GM23338 (cell line): ENCODE measurements around the gene UCN3. TPM values are rescaled to one million over a fixed set of nuclear protein-coding genes. Genes with fewer than 3 reads are reported as not detected.

Experiments
- ATAC-seq: fragments of 200-7000 bp; cut with Tn5 transposase; 3 replicates; pipeline ENCODE4 v1.9.1; 2020
- DNase-seq: peaks from one replicate; pipeline ENCODE4 v3.0.0-alpha.2; 2015; ENCODE audit warnings: low spot score
- H2AFZ ChIP-seq: fragments of 200-600 bp; sonication (generic); 2 replicates; pipeline ENCODE4 v1.8.0; 2016; ENCODE audit warnings: antibody characterized with exemption, mild to moderate bottlenecking, moderate library complexity
- H3F3A ChIP-seq: fragments of 200-600 bp; sonication (generic); replicated peaks from 2 replicates; pipeline ENCODE4 v1.8.0; 2017; ENCODE audit warnings: antibody characterized with exemption, mixed run types, low read depth
- H3K27ac ChIP-seq: fragments of 200-600 bp; sonication (generic); 2 replicates; pipeline ENCODE4 v1.6.1; 2016; ENCODE audit warnings: low read depth
- H3K27me3 ChIP-seq: fragments of 200-600 bp; sonication (generic); 2 replicates; pipeline ENCODE4 v1.8.0; 2016; ENCODE audit warnings: mild to moderate bottlenecking, mixed run types, moderate library complexity; ENCODE audit not compliant: insufficient read depth
- H3K36me3 ChIP-seq: fragments of 200-600 bp; sonication (generic); 2 replicates; pipeline ENCODE4 v1.8.0; 2016; ENCODE audit warnings: mild to moderate bottlenecking; ENCODE audit not compliant: insufficient read depth
- H3K4me1 ChIP-seq: fragments of 200-600 bp; sonication (generic); 2 replicates; pipeline ENCODE4 v1.8.0; 2016; ENCODE audit warnings: mild to moderate bottlenecking, moderate library complexity; ENCODE audit not compliant: insufficient read depth
- H3K4me2 ChIP-seq: fragments of 200-600 bp; sonication (generic); 2 replicates; pipeline ENCODE4 v1.7.1; 2017; ENCODE audit warnings: mixed run types
- H3K4me3 ChIP-seq: fragments of 200-600 bp; sonication (generic); 2 replicates; pipeline ENCODE4 v1.6.1; 2016; ENCODE audit warnings: mixed run types
- H3K79me2 ChIP-seq: fragments of 200-600 bp; sonication (generic); replicated peaks from 2 replicates; pipeline ENCODE4 v1.8.0; 2017; ENCODE audit warnings: mild to moderate bottlenecking; ENCODE audit not compliant: insufficient read depth
- H3K9me2 ChIP-seq: fragments of 200-600 bp; sonication (generic); 2 replicates; pipeline ENCODE4 v1.8.0; 2017; ENCODE audit not compliant: insufficient read depth
- H4K20me1 ChIP-seq: fragments of 200-600 bp; sonication (generic); replicated peaks from 2 replicates; pipeline ENCODE4 v1.8.0; 2017; ENCODE audit warnings: mild to moderate bottlenecking; ENCODE audit not compliant: insufficient read depth
- H3K27ac Mint-ChIP-seq: 2 replicates; pipeline ENCODE4 v1.8.0; 2020; ENCODE audit warnings: inconsistent platforms, mild to moderate bottlenecking, moderate library complexity, mixed read lengths
- H3K27me3 Mint-ChIP-seq: 3 replicates; pipeline ENCODE4 v1.8.0; 2022; ENCODE audit warnings: low read depth, mild to moderate bottlenecking, moderate library complexity, mixed read lengths, inconsistent platforms; ENCODE audit not compliant: insufficient read depth, poor library complexity
- H3K36me3 Mint-ChIP-seq: 3 replicates; pipeline ENCODE4 v1.8.0; 2021; ENCODE audit warnings: low read depth, mild to moderate bottlenecking, inconsistent platforms, moderate library complexity, mixed read lengths
- H3K4me1 Mint-ChIP-seq: 3 replicates; pipeline ENCODE4 v1.8.0; 2020; ENCODE audit warnings: mild to moderate bottlenecking, inconsistent platforms, mixed read lengths
- H3K4me3 Mint-ChIP-seq: 3 replicates; pipeline ENCODE4 v1.8.0; 2021; ENCODE audit warnings: moderate library complexity, mild to moderate bottlenecking, inconsistent platforms, mixed read lengths
- H3K9me3 Mint-ChIP-seq: 3 replicates; pipeline ENCODE4 v1.8.0; 2020; ENCODE audit warnings: moderate library complexity, mild to moderate bottlenecking, inconsistent platforms, mixed read lengths
- CREB1 ChIP-seq: fragments of 250-450 bp; sonication (Bioruptor Pico); IDR thresholded peaks from 2 replicates; pipeline ENCODE4 v1.5.0; 2020; ENCODE audit warnings: low read depth, mild to moderate bottlenecking, moderate library complexity
- EZH2 ChIP-seq: fragments of 200-600 bp; sonication (generic); IDR thresholded peaks from one replicate; pipeline ENCODE4 v1.8.0; 2017; ENCODE audit warnings: antibody characterized with exemption, mild to moderate bottlenecking, low read depth; ENCODE audit not compliant: unreplicated experiment
- EZH2phosphoT487 ChIP-seq: fragments of 200-600 bp; sonication (generic); IDR thresholded peaks from one replicate; pipeline ENCODE4 v1.8.1; 2018; ENCODE audit warnings: antibody characterized with exemption; ENCODE audit not compliant: unreplicated experiment
- JUNB ChIP-seq: IDR thresholded peaks from one replicate; pipeline ENCODE4 v1.6.1; 2016; ENCODE audit warnings: antibody characterized with exemption; ENCODE audit not compliant: unreplicated experiment
- POLR2AphosphoS5 ChIP-seq: IDR thresholded peaks from 2 replicates; pipeline ENCODE4 v1.6.1; 2016; ENCODE audit warnings: antibody characterized with exemption, low read depth
- STAT1 ChIP-seq: IDR thresholded peaks from one replicate; pipeline ENCODE4 v1.6.1; 2016; ENCODE audit warnings: antibody characterized with exemption; ENCODE audit not compliant: unreplicated experiment
- ZNF114 ChIP-seq: fragments of 250-450 bp; sonication (Bioruptor Pico); IDR thresholded peaks from 2 replicates; pipeline ENCODE4 v1.5.0; 2020; ENCODE audit warnings: mild to moderate bottlenecking, moderate library complexity
- ZNF331 ChIP-seq: fragments of 250-450 bp; sonication (Bioruptor Pico); IDR thresholded peaks from 2 replicates; pipeline ENCODE4 v1.5.0; 2020; ENCODE audit warnings: low read depth, mild to moderate bottlenecking, moderate library complexity
- polyA plus RNA-seq: library from polyadenylated mRNA; unstranded; fragments of >200 nt; fragmentation: Nextera tagmentation; extraction: Ambion mirVana; gene quantifications from 2 replicates; pipeline ENCODE4 v1.2.1, GENCODE V29; 2016
- total RNA-seq: library from RNA; depleted of rRNA; stranded (reverse); fragments of >200 nt; shearing (Covaris generic); gene quantifications from 2 replicates; pipeline ENCODE4 v1.2.3, GENCODE V29; 2014
- TF ChIP-seq, protein P1 (sequence below): fragments of 250-450 bp; sonication (Bioruptor Pico); IDR thresholded peaks from 2 replicates; pipeline ENCODE4 v1.5.0; 2020; ENCODE audit warnings: mild to moderate bottlenecking, moderate library complexity
- TF ChIP-seq, protein P2 (sequence below): IDR thresholded peaks from one replicate; pipeline ENCODE4 v1.6.1; 2018; ENCODE audit warnings: antibody characterized with exemption; ENCODE audit not compliant: unreplicated experiment

The UCN3 gene
- total and polyA plus RNA-seq, 2 experiments from 2014 or later: not detected

DNA sequence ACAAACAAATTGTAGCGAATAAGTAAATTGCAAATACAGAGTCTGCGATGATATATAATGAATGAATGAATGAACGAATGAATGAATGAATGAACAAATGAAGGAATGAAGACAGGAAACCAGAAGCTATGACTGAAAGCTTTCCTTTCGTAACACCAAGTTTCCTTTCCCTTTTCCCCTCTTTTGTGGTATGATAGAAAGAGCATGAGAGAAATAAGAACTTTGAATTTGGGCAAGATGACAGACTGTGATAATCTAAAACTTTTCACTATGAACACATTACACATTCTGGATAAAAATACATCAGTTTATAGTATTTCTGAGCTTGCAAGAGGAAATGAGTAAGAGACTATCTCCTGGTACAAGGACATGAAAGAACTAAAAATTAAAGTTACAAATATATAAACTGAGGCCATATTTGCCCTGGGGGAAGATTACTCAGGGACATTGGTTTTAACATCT, 8.4 kb upstream of the UCN3 start (continued):
- TF ChIP-seq, protein P1, sequence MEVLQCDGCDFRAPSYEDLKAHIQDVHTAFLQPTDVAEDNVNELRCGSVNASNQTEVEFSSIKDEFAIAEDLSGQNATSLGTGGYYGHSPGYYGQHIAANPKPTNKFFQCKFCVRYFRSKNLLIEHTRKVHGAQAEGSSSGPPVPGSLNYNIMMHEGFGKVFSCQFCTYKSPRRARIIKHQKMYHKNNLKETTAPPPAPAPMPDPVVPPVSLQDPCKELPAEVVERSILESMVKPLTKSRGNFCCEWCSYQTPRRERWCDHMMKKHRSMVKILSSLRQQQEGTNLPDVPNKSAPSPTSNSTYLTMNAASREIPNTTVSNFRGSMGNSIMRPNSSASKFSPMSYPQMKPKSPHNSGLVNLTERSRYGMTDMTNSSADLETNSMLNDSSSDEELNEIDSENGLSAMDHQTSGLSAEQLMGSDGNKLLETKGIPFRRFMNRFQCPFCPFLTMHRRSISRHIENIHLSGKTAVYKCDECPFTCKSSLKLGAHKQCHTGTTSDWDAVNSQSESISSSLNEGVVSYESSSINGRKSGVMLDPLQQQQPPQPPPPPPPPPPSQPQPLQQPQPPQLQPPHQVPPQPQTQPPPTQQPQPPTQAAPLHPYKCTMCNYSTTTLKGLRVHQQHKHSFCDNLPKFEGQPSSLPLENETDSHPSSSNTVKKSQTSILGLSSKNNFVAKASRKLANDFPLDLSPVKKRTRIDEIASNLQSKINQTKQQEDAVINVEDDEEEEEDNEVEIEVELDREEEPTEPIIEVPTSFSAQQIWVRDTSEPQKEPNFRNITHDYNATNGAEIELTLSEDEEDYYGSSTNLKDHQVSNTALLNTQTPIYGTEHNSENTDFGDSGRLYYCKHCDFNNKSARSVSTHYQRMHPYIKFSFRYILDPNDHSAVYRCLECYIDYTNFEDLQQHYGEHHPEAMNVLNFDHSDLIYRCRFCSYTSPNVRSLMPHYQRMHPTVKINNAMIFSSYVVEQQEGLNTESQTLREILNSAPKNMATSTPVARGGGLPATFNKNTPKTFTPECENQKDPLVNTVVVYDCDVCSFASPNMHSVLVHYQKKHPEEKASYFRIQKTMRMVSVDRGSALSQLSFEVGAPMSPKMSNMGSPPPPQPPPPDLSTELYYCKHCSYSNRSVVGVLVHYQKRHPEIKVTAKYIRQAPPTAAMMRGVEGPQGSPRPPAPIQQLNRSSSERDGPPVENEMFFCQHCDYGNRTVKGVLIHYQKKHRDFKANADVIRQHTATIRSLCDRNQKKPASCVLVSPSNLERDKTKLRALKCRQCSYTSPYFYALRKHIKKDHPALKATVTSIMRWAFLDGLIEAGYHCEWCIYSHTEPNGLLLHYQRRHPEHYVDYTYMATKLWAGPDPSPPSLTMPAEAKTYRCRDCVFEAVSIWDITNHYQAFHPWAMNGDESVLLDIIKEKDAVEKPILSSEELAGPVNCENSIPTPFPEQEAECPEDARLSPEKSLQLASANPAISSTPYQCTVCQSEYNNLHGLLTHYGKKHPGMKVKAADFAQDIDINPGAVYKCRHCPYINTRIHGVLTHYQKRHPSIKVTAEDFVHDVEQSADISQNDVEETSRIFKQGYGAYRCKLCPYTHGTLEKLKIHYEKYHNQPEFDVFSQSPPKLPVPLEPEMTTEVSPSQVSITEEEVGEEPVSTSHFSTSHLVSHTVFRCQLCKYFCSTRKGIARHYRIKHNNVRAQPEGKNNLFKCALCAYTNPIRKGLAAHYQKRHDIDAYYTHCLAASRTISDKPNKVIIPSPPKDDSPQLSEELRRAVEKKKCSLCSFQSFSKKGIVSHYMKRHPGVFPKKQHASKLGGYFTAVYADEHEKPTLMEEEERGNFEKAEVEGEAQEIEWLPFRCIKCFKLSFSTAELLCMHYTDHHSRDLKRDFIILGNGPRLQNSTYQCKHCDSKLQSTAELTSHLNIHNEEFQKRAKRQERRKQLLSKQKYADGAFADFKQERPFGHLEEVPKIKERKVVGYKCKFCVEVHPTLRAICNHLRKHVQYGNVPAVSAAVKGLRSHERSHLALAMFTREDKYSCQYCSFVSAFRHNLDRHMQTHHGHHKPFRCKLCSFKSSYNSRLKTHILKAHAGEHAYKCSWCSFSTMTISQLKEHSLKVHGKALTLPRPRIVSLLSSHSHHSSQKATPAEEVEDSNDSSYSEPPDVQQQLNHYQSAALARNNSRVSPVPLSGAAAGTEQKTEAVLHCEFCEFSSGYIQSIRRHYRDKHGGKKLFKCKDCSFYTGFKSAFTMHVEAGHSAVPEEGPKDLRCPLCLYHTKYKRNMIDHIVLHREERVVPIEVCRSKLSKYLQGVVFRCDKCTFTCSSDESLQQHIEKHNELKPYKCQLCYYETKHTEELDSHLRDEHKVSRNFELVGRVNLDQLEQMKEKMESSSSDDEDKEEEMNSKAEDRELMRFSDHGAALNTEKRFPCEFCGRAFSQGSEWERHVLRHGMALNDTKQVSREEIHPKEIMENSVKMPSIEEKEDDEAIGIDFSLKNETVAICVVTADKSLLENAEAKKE (CRISPR knock-in tag): no peak
- TF ChIP-seq, protein P2, sequence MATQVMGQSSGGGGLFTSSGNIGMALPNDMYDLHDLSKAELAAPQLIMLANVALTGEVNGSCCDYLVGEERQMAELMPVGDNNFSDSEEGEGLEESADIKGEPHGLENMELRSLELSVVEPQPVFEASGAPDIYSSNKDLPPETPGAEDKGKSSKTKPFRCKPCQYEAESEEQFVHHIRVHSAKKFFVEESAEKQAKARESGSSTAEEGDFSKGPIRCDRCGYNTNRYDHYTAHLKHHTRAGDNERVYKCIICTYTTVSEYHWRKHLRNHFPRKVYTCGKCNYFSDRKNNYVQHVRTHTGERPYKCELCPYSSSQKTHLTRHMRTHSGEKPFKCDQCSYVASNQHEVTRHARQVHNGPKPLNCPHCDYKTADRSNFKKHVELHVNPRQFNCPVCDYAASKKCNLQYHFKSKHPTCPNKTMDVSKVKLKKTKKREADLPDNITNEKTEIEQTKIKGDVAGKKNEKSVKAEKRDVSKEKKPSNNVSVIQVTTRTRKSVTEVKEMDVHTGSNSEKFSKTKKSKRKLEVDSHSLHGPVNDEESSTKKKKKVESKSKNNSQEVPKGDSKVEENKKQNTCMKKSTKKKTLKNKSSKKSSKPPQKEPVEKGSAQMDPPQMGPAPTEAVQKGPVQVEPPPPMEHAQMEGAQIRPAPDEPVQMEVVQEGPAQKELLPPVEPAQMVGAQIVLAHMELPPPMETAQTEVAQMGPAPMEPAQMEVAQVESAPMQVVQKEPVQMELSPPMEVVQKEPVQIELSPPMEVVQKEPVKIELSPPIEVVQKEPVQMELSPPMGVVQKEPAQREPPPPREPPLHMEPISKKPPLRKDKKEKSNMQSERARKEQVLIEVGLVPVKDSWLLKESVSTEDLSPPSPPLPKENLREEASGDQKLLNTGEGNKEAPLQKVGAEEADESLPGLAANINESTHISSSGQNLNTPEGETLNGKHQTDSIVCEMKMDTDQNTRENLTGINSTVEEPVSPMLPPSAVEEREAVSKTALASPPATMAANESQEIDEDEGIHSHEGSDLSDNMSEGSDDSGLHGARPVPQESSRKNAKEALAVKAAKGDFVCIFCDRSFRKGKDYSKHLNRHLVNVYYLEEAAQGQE: no peak
- no peak for TF ChIP-seq EZH2

GRCh38 chr10:5360318-5360915, 4.3 kb upstream of the UCN3 start:
- DNase-seq: no peak
- TF ChIP-seq CREB1 (CRISPR knock-in tag) (no peak), JUNB (no peak), EZH2phosphoT487 (no peak), POLR2AphosphoS5 (no peak), ZNF331 (CRISPR knock-in tag) (no peak), EZH2 (no peak), ZNF114 (CRISPR knock-in tag) (no peak), STAT1 (no peak)
- H2AFZ ChIP-seq: no peak overlapping the region

More at GRCh38 chr10:5360318-5360915, 4.3 kb upstream of the UCN3 start:
- Histone ChIP-seq H3K4me3 (no peak overlapping the region), H3K27ac (no peak overlapping the region), H3F3A (no peaks in the 10 kb centered on the region), H3K79me2 (no peaks in the 10 kb centered on the region), H3K4me2 (no peak overlapping the region), H3K27me3 (no peaks in the 10 kb centered on the region), H3K36me3 (no peaks in the 10 kb centered on the region), H4K20me1 (no peaks in the 10 kb centered on the region), H3K4me1 (no peaks in the 10 kb centered on the region), H3K9me2 (peaks cover 6% of the 10 kb centered on the region; the same call in 1 of the 2 replicates)
- Mint-ChIP-seq H3K27ac (no peak overlapping the region), H3K4me3 (no peak overlapping the region), H3K4me1 (no peaks in the 10 kb centered on the region), H3K9me3 (no peaks in the 10 kb centered on the region), H3K36me3 (no peaks in the 10 kb centered on the region), H3K27me3 (peaks cover 9% of the 10 kb centered on the region)
- no peak for ATAC-seq
